Pancreas (tissue), 10 donors: ENCODE measurements around the gene PDK4. TPM values are rescaled to one million over a fixed set of nuclear protein-coding genes. Genes with fewer than 3 reads are reported as not detected.
A peak's percentile ranks its signal among the peaks of the same experiment; 100 is the strongest.
"Not testable (repeated sequence)": the region's sequence is repeated elsewhere in the genome, so short reads cannot be mapped to it uniquely, and the experiment has no call there.

Source experiments
- ATAC-seq, 4 donors: fragments of 200-7000 bp; cut with Tn5 transposase; one replicate each; pipeline versions ENCODE4 v1.8.0 to v1.9.1; 2020; ENCODE audit warnings: mild to moderate bottlenecking in 4 of 4, moderate library complexity in 4 of 4
- DNase-seq, 6 donors: peaks; one replicate each; pipeline ENCODE4 v3.0.0-alpha.2; 2020
- FAIRE-seq: peaks from 2 replicates; lab custom pipeline; 2012; peaks lifted over from hg19 to GRCh38; lab: Jason Lieb, UNC
- H3K27ac ChIP-seq, 4 donors: fragments of 200-600 bp; sonication (generic); 1 replicate in 3 of 4; 2 replicates in 1 of 4; pipeline versions ENCODE4 v1.5.0 to v1.8.0; 2020
- H3K27me3 ChIP-seq, 4 donors: fragments of 200-600 bp; one replicate each; pipeline ENCODE4 v1.8.0; 2021
- H3K36me3 ChIP-seq, 3 donors: fragments of 200-600 bp; sonication (generic) in 1 of 3; one replicate each; pipeline versions ENCODE4 v1.5.0 to v1.8.0; 2020 to 2021
- H3K4me1 ChIP-seq, 3 donors: fragments of 200-600 bp; one replicate each; pipeline ENCODE4 v1.8.0; 2021
- H3K4me3 ChIP-seq, 4 donors: fragments of 200-600 bp; sonication (generic) in 2 of 4; one replicate each; pipeline versions ENCODE4 v1.5.0 to v1.8.0; 2020 to 2021
- H3K9me3 ChIP-seq, 4 donors: fragments of 200-600 bp; one replicate each; pipeline ENCODE4 v1.8.0; 2021
- CTCF ChIP-seq, 4 donors: fragments of 200-600 bp; sonication (generic) in 3 of 4; IDR thresholded peaks; one replicate each; pipeline versions ENCODE4 v1.5.0 to v1.8.0; 2021; ENCODE audit warnings: antibody characterized with exemption in 4 of 4
- WGBS, 2 donors: extraction: QIAGEN DNeasy Blood & Tissue Kit; methylation state at CpG; one replicate each; pipeline ENCODE4 v1.1.7; 2013; 5-methylcytosine and 5-hydroxymethylcytosine counted together
- intact Hi-C, 3 donors: fragments of 100-400 bp; cut with DNase I; formaldehyde crosslinking; loops; one replicate each; pipeline versions ENCODE4 v1.11.1 to v1.14.2; 2022
- polyA plus RNA-seq, 2 donors: library from polyadenylated mRNA; stranded (reverse); fragments of 200-250 nt; gene quantifications; one replicate each; pipeline ENCODE4 v1.2.3, GENCODE V29; 2013
- total RNA-seq, 6 donors: library from RNA; stranded (reverse); fragmentation: NEBNext Ultra II Directional in 4 of 6; extraction: Animal tissue kit (Norgen Biotek cat#: 25700) in 4 of 6; gene quantifications; one replicate each; pipeline versions ENCODE4 v1.2.1 to v1.2.4, GENCODE V29; 2021 to 2023
- donor health status: healthy with polysubstance abuse.
- donor health status: DM: no; HTN: no; CAD: no; lungs with moderate emphysema.
- donor health status: DM: no; HTN: no; CAD: no.
- donor health status: control.
- donor health status: control.
- donor health status: Bipolar disorder and iron deficiency.
- donor health status: DM: yes; HTN: yes; CAD: no.
- donor health status: DM: no; HTN: no; CAD: no.
- donor health status: DM: no; HTN: no; CAD: no.
- donor health status: DM: yes; HTN: yes; CAD: no.

PDK4 gene
- total and polyA plus RNA-seq, 8 donors, result 20.4 to 679 (median 64.4) TPM

- Histone ChIP-seq H3K27me3 (no peaks in the 10 kb centered on the region), H3K4me3 (no peak overlapping the region), H3K27ac (no peak overlapping the region), H3K4me1 (peaks cover 0 to 11% (median 0%) of the 10 kb centered on the region in 3 donors), H3K36me3 (no peaks in the 10 kb centered on the region), H3K9me3 (no peaks in the 10 kb centered on the region)
- WGBS, 2 donors, result 90 to 97% methylated on average over 2 of the region's 2 CpGs
- no peak for TF ChIP-seq CTCF (IDR thresholded peaks at IDR 0.05)
- DNase-seq (no peak), FAIRE-seq (no peak), ATAC-seq (no peak)
- intact Hi-C loops, result loop anchor here in 1 of 3 donors (10.0 kb wide), 1 partner anchor 48 kb away; no protein-coding TSS in a partner anchor
Observed at GRCh38 chr7:95556777-95557176, 39.5 kb downstream of the PDK4 start.

GRCh38 chr7:95553939-95554338, 42.4 kb downstream of the PDK4 start:
- no peak for ATAC-seq
- WGBS, 2 donors, result 82 to 90% methylated on average over 2 of the region's 2 CpGs
- Histone ChIP-seq H3K27me3 (no peaks in the 10 kb centered on the region), H3K9me3 (no peaks in the 10 kb centered on the region), H3K4me3 (no peak overlapping the region), H3K27ac (no peak overlapping the region), H3K36me3 (no peaks in the 10 kb centered on the region), H3K4me1 (peaks cover 15 to 26% (median 15%) of the 10 kb centered on the region in 3 donors)
- no peak for DNase-seq
- TF ChIP-seq CTCF (IDR thresholded peaks at IDR 0.05), result no peak
- no peak for FAIRE-seq
- intact Hi-C loops, result loop anchor here in 1 of 3 donors (10.0 kb wide), 1 partner anchor 51 kb away; no protein-coding TSS in a partner anchor

GRCh38 chr7:95552010-95552926, 44.0 kb downstream of the PDK4 start:
- peaks cover 31 to 41% (median 32%) of the 10 kb centered on the region in 3 donors for H3K4me1 ChIP-seq
- DNase-seq, result peak in 1 of 6 donors; percentile 22
- intact Hi-C loops, result loop anchor here in 1 of 3 donors (10.0 kb wide), 1 partner anchor 53 kb away; no protein-coding TSS in a partner anchor
- H3K36me3 ChIP-seq, H3K27me3 ChIP-seq, H3K27ac ChIP-seq, ATAC-seq, H3K9me3 ChIP-seq, FAIRE-seq, H3K4me3 ChIP-seq: not testable (repeated sequence)
- WGBS, 2 donors, result 80 to 93% methylated on average over 26 to 36 of the region's 45 CpGs

GRCh38 chr7:95550546-95550945, 45.8 kb downstream of the PDK4 start:
- DNase-seq (no peak), FAIRE-seq (no peak), ATAC-seq (peak in 3 of 4 donors; percentile 5 to 20 (median 6))
- Histone ChIP-seq H3K27ac (peak overlapping the region; percentile 90 to 93 (median 93)), H3K36me3 (no peaks in the 10 kb centered on the region), H3K9me3 (no peaks in the 10 kb centered on the region), H3K4me1 (peaks cover 43 to 48% (median 47%) of the 10 kb centered on the region in 3 donors), H3K4me3 (peak overlapping the region in 1 of 4 donors; percentile 5), H3K27me3 (no peaks in the 10 kb centered on the region)
- TF ChIP-seq CTCF (IDR thresholded peaks at IDR 0.05), result no peak
- 14 to 20% methylated on average over 4 of the region's 4 CpGs for WGBS, 2 donors
- intact Hi-C loops, result loop anchor here in 1 of 3 donors (10.0 kb wide), 1 partner anchor 54 kb away; no protein-coding TSS in a partner anchor

GRCh38 chr7:95549818-95550529, 46.3 kb downstream of the PDK4 start:
- peak overlapping the region in 1 of 4 donors; percentile 5 for H3K4me3 ChIP-seq
- DNase-seq (peak in 5 of 6 donors; percentile 81 to 87 (median 85)), FAIRE-seq (peak; percentile 9), ATAC-seq (peak; percentile 88 to 94 (median 90))
- H3K4me1 ChIP-seq, result peaks cover 43 to 52% (median 47%) of the 10 kb centered on the region in 3 donors
- intact Hi-C loops, result loop anchor here in 2 of 3 donors (10.0 kb wide), 2 partner anchors 45 to 55 kb away; partner anchors contain the start of gene PDK4 (in 1 of the 2)
- WGBS, 2 donors, result 6 to 7% methylated on average over 6 of the region's 6 CpGs
- no peak for TF ChIP-seq CTCF (IDR thresholded peaks at IDR 0.05)
- no peaks in the 10 kb centered on the region for H3K27me3 ChIP-seq
- H3K36me3 ChIP-seq, result no peaks in the 10 kb centered on the region
- no peaks in the 10 kb centered on the region for H3K9me3 ChIP-seq
- H3K27ac ChIP-seq, result peak overlapping the region; percentile 90 to 93 (median 93)
